SKM-1 treated with dmso at 0.1 percent for 144 hours (cell line): Measurements from ENCODE around the gene LRRC70.
"Not testable (repeated sequence)": the region's sequence is repeated elsewhere in the genome, so short reads cannot be mapped to it uniquely, and the experiment has no call there.

Experiments
- DNase-seq: peaks from one replicate; lab custom pipeline; 2025; ENCODE audit not compliant: unreplicated experiment; lab: John Stamatoyannopoulos, UW

Gene LRRC70

DNA sequence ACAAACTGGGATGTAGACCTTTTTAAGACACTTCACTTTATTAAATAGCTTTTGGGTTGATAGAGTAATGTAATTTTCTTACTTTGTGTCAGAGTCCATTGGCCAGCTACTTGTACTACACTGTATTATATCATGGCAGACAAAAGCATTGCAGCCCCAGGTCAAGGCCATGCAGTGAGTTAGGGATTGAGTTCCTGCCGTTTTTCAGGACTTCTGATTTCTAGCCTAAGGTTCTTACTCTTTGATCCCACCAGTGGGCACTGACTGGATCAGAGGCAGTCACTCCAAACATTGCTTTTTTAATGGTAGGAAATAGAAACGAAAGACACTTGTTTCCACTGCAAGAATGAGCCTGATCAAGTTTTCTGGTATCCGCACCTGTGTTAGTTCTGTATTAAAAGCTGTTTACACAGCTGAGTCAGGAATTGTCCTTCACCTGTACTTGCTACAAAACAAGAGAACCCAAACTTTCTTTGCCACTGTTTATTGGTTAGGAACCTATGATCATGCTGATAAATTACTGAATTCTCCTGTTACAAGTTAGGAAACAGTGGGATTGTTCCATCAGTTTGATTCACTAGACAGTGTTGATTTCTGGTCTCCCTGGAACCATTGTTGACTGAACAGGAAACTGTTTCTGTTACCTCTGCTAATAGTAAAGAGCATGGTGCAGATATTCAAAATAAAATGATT, 22.1 kb downstream of the LRRC70 start:
- no peak for DNase-seq

DNA sequence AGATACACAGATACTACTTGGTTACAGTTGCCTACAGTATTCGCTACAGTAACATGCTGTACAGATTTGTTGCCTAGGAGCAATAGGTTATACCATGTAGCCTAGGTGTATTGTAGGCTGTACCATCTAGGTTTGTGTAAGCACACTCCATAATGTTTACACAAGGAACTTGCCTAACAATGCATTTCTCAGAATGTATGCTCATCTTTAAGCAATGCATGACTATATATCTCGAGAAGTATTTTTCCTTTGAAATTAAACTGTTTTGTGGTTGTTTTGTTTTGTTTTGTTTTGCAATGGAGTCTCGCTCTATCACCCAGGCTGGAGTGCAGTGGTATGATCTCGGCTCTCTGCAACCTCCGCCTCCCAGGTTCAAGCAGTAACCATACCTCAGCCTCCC, 25.3 kb downstream of the LRRC70 start:
- no peak for DNase-seq

DNA sequence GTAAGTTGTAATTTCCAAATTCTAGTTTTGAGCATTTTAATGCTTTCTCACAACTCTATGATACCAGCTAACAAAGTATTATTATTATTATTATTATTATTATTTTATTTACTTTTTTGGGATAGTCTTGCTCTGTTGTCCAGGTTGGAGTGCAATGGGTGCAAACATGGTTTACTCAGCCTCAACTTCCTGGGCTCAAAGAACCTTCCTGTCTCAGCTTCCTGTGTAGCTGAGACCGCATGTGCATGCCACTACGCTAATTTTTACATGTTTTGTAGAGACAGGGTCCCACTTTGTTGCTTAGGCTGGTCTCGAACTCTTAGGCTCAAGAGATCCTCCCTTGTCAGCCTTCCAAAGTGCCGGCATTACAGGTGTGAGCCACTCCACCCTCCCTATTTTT, 27.0 kb downstream of the LRRC70 start:
- DNase-seq, result no peak

DNA sequence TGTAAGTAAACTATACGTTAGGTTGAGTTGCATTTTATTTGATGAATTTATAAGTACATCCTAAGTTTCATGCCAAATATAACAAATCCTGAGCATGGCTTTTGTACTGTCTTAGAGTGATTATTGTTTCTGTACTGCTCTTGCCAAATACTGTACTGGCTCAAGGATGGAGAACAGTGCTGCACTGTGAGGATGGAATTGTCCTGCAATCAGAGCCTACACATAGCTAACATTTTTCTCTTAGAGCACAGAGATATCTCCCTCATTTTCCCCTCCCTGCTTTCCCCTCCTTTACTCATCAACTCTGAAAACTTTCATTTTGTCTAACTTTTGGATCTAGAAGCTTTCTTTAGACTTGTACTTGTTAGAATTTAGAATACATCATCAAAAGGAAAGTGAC, 28.3 kb downstream of the LRRC70 start:
- no peak for DNase-seq

DNA sequence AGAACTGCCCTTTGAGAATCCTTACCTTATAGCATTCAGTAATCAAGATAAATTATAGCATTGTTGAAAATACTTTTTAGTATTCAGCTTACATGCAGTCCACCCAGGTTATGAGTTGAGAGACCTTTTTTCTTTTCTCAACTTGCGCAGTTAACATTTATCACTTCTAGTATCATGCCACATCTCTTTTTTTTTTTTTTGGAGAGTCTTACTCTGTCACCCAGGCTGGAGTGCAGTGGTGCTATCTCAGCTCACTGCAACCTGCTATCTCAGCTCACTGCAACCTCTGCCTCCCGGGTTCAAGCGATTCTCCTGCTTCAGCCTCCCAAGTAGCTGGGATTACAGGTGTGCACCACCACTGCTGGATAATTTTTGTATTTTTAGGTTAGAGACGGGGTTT, 29.0 kb downstream of the LRRC70 start:
- no peak for DNase-seq

DNA sequence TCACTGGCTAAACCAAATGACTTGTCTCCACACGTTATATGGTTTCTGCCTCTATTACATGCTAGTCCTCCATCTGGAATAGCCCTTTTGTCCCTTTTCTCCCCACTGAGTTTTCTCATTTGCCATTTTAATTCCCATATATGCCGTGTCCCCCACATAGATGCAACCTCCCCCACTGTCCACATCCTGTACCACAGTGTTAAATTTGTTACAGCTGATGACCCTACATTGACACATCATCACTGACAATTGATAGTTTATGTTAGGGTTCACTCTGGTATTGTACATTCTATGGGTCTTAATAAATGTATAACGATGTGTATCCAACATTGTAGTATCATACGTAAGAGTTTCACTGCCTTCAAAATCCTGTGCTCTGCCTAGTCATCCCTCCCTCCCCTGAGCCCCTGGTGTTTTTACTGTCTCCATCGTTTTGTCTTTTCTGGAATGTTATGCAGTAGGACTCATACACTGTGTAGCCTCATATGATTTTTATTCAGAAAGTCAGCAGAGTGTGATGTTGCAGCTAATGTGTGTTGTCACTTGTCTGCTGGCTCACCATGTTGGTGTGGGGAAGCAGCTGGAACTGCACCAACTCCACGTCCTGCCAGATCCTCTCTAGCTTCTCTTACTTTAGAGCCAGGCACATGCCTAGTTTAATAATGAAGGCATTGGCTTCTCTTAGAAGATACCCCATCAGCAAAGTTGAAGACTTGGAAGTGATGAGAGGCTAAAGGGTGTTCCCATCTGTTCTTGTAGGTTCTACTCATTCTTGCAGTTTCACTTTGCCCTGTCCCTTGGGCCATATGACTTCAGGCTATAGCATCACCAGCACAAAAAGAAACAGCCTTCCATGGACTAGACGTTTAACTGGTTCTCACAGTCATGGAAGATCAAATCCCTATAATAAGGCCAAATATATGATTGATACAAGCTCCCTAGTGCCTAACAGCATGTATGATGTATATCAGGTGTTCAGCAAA, 30.2 kb downstream of the LRRC70 start:
- DNase-seq, result no peak

DNA sequence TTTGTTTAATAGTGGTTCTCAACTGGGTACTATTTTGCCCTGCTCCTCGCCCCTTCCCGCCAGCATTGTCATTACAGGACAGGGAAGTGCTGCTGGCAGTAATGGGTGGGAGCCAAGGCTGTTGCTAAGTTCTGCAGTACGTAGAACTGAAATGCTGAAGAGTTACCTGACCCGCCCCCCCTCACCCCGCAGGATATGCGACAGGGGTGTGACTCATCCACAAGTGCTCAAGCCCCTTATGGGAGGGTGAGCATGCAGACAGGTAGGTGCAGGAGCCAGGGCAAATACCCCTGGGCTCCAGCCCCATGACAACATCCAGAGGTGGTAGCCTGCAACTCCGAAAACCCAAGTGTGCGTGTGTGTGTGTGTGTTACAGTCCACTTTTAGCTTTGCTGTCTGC, 35.7 kb downstream of the LRRC70 start:
- no peak for DNase-seq

DNA sequence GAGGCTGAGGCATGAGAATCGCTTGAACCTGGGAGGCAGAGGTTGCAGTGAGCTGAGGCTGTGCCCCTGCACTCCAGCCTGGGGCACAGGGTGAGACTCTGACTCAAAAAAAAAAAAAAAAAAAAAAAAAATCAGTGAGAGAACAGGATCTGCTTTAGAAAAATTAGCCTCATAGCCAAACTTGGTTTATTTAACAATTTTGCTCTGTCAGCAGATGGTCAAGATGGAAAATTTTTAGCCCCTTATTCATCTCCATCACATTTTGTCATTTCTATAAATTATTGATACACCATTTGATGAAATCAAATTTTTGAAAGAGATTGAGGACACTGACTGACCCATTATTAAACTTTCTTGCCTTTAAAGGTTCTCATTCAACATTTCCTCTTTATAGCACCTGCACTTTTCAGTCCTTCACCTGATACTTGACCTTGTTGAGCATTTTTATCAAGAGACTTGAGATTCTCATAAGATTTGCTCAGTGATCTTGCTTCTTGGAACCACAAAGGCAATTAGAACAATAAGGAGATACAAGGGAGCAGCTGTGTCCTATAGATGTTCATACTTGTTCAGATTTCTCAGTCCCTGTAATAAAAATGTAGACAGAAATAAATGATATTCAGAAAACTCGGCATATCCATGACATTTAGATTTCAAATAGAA, 38.1 kb downstream of the LRRC70 start:
- no peak for DNase-seq

DNA sequence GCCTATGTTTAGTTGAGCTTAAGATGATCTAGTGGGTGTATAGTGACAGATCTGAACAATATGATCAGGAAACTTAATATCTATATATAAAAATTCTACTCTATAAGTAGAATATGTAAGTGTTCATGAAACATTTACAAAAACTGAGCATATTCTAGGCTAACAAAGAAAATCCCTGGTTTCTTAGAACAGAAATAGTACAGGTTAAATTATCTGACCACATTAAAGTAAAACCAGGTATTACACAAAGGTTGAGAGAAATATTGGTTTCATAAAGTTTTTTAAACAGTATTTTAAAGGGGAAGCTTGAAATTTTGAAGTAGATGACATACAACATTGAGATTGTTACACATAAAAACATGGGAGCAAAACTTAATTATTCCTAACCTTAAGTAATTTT, 39.3 kb downstream of the LRRC70 start:
- no peak for DNase-seq

DNA sequence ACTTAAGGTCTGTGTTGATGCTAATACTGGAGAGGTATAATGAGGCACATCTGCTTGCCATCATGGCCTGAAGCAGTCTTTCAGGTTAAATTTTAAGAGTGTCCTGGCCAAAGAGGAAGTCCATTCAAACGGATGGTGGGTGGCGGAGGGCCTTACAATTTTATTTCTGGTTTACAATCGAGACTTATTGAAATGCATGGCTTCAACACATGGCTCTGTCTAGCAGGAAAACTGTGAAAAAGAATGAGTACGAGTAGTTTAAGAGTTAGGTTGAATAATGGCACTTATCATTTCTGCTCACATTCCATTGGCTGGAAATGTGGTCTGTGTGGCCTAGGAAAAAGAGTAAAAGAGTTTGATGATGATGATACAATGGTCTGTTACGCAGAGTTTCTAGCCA, 42.1 kb downstream of the LRRC70 start:
- no peak for DNase-seq

DNA sequence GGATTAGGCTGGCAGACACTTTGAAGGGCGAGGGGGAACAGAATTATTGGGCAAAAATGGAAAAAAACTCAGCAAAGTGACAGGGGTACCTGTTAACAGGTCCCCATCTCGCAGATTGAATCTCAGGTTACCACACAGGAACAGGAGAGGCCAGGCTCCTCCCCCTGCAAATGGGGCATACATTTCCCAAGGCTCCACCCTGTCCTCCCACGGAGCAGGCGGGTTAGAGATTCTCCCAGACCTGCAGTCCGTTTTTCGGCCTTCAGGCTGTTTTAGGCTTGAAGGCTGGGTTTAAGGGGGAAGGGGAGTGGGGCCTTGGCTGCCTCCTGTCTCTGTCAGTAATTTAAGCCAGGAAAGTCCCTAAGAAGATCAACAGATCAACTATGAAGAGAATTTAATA, 42.7 kb downstream of the LRRC70 start:
- no peak for DNase-seq

DNA sequence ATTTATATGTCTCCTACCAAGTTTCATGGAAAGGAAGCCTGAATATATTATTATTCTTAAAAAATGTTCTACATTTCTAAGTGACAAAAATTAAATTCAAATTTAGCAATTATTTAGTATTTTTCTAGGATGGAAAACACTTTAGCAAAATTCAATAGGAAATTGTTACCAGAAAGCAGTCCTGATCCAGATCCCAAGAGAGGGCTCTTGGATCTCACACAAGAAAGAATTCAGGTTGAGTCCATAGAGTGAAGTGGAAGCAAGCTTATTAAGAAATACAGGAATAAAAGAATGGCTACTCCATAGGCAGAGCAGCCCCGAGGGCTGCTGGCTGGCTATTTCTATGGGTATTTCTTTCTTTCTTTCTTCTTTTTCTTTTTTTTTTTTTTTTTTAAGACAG, 44.7 kb downstream of the LRRC70 start:
- DNase-seq, result no peak

DNA sequence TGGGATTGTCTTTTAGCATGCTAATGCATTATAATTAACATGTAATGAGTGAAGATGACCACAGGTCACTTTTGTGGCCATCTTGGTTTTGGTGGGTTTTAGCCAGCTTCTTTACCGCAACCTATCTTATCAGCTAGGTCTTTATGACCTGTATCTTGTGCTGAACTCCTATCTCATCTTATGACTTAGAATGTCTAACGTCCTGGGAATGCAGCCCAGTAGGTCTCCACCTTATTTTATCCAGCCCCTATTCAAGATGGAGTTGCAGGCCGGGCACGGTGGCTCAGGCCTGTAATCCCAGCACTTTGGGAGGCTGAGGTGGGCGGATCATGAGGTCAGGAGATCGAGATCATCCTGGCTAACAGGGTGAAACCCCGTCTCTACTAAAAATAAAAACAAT, 45.8 kb downstream of the LRRC70 start:
- not testable (repeated sequence) for DNase-seq

DNA sequence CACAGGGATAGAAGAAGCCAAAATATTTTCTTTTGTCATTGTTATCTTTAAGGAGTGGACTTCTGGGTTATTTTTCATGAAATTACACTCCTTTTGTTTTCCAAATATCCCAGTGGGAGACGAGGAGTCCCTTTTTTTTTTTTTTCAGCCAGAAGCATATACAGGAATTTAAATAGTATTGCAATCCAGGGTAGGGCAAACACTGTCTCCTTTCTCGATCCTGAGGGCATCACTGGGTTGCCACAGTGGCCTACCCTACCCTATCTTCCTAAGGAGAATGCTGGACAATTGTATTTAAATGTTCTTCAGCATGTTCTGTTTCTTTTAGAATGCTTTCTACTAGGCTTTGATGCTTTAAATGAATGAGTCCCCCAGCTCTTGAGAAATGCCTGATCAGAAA, 47.9 kb downstream of the LRRC70 start:
- no peak for DNase-seq

DNA sequence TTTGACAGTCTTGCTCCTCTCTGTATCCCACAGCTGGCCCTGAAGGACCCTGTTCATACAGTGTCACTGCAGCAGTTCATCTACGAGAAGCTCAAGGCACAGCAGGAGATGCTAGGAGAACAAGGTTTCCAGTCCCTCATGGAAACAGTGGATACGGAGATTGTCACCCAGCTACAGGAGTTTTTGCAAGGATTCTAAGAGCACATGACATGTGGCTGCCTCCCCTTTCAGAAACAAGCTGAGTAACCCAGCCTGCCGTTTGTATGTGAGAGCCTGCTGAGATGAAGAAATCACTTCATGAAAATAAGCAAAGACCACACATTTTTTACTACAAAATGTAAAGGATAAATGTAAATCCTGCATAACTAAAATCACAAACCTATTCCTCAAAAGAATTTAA, 48.5 kb downstream of the LRRC70 start:
- no peak for DNase-seq

DNA sequence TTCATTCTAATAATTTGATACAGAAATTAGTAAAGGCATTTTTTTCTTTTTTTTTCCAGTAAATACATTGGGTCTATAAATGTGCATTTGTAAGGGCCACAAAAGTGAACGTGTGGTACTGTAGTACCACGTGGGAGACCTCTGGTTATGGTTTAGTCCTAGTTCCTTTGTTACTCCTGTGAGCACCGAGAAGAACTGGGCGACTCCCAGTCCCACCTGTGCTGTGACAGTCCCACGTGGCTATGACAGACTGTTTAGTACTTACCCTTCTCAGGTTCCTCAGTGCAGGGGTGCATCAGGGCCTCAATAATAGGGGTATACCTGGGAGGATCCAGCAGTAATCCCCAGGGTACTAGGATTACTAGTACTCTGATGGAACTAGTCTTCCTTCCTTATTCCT, 49.3 kb downstream of the LRRC70 start:
- DNase-seq, result no peak
